Heart left ventricle (tissue), 16 donors: ENCODE results near the gene FURIN. TPM values are rescaled to one million over a fixed set of nuclear protein-coding genes. Genes with fewer than 3 reads are reported as not detected.

Experiments used
- ATAC-seq, 4 donors: fragments of 200-7000 bp; cut with Tn5 transposase; one replicate each; pipeline ENCODE4 v1.9.1; 2020 to 2022; ENCODE audit warnings: moderate library complexity in 4 of 4, mild to moderate bottlenecking in 3 of 4, moderate number of reproducible peaks in 1 of 4
- DNase-seq, 5 donors: peaks; one replicate each; pipeline ENCODE4 v3.0.0-alpha.2; 2020
- H3K27ac ChIP-seq, 12 donors: fragments of 200-600 bp; sonication (generic) in 4 of 12; one replicate each; pipeline versions ENCODE4 v1.5.0 to v1.8.0; 2016 to 2022; ENCODE audit warnings: mild to moderate bottlenecking in 2 of 12
- H3K27me3 ChIP-seq, 9 donors: fragments of 200-600 bp; sonication (generic) in 2 of 9; one replicate each; pipeline versions ENCODE4 v1.5.1 to v1.8.0; 2016 to 2022; ENCODE audit warnings: mild to moderate bottlenecking in 3 of 9
- H3K36me3 ChIP-seq, 9 donors: fragments of 200-600 bp; sonication (generic) in 2 of 9; one replicate each; pipeline versions ENCODE4 v1.5.0 to v1.8.0; 2018 to 2022; ENCODE audit warnings: mild to moderate bottlenecking in 2 of 9
- H3K4me1 ChIP-seq, 12 donors: fragments of 200-600 bp; sonication (generic) in 4 of 12; one replicate each; pipeline versions ENCODE4 v1.5.0 to v1.8.0; 2016 to 2022; ENCODE audit warnings: mild to moderate bottlenecking in 3 of 12
- H3K4me3 ChIP-seq, 12 donors: fragments of 200-600 bp; sonication (generic) in 4 of 12; one replicate each; pipeline versions ENCODE4 v1.5.0 to v1.8.0; 2017 to 2022; ENCODE audit warnings: mild to moderate bottlenecking in 9 of 12, moderate library complexity in 4 of 12
- H3K9me3 ChIP-seq, 12 donors: fragments of 200-600 bp; sonication (generic) in 4 of 12; one replicate each; pipeline versions ENCODE4 v1.5.0 to v1.8.0; 2016 to 2022; ENCODE audit warnings: mild to moderate bottlenecking in 1 of 12
- CTCF ChIP-seq, 12 donors: fragments of 200-600 bp; sonication (generic) in 4 of 12; IDR thresholded peaks; one replicate each; pipeline versions ENCODE4 v1.5.0 to v1.8.0; 2018 to 2022; ENCODE audit warnings: antibody characterized with exemption in 12 of 12, mild to moderate bottlenecking in 5 of 12
- POLR2A ChIP-seq, 2 donors: fragments of 450-650 bp; IDR thresholded peaks; one replicate each; pipeline ENCODE4 v1.6.1; 2017; ENCODE audit warnings: antibody characterized with exemption in 2 of 2, mild to moderate bottlenecking in 2 of 2, moderate library complexity in 2 of 2
- WGBS, 4 donors: extraction: QIAGEN DNeasy Blood & Tissue Kit in 2 of 4; methylation state at CpG; one replicate each; pipeline versions ENCODE4 v1.1.5 to v1.1.7; 2013 to 2018; 5-methylcytosine and 5-hydroxymethylcytosine counted together
- intact Hi-C, 10 donors: fragments of 100-400 bp; cut with DNase I; formaldehyde crosslinking; loops; one replicate each; pipeline versions ENCODE4 v1.11.1 to v1.14.2; 2022
- polyA plus RNA-seq, 2 donors: library from polyadenylated mRNA; stranded (reverse); fragments of 200-250 nt; gene quantifications; one replicate each; pipeline ENCODE4 v1.2.3, GENCODE V29; 2013
- total RNA-seq, 9 donors: library from RNA; depleted of rRNA in 2 of 9; stranded (reverse); fragments of >200 nt in 2 of 9; fragmentation: NEBNext Ultra II Directional in 3 of 9; extraction: Animal tissue kit (Norgen Biotek cat#: 25700) in 3 of 9; gene quantifications; one replicate each; pipeline versions ENCODE4 v1.1.0 to v1.2.4, GENCODE V29; 2016 to 2023
- donor health status: ischemic (EF 13 %, LVEDD 7.1; RV severe dilation, severe dysfunction).
- donor health status: healthy with polysubstance abuse.
- donor health status: DM: no; HTN: yes; CAD: no.
- donor health status: DM: no; HTN: no; CAD: no.
- donor health status: ischemic (EF 25% LVEDD 6.9; RV normal size, moderate dysfunction).
- donor health status: ischemic (EF 25% LVEDD 5.7; RV mildly dilated, moderate dysfunction).
- donor health status: healthy.
- donor health status: DM: yes; HTN: yes; CAD: no.
- donor health status: ischemic (EF 35%, LVEDD 5.7; RV mildly dilated, moderate dysfunction).
- donor health status: nonischemic (EF 11% LVEDD 7.7; RV severe dilation, severe dysfunction).
- donor health status: DM: yes; HTN: yes; CAD: no.
- donor health status: PGD.
- donor health status: ischemic (EF 29% LVEDD 5.4; RV normal size, mild dysfunction).
- donor health status: nonischemic (EF 23%, LVEDD 6.1; RV moderate dilation, normal function).

FURIN gene
- total and polyA plus RNA-seq, 11 donors = 37.2 to 174 (median 64.8) TPM

- no peak for ATAC-seq
These were observed 13.2 kb upstream of the FURIN start for GRCh38 chr15:90855139-90855538.

GRCh38 chr15:90857337-90857736, 11.1 kb upstream of the FURIN start:
- Histone ChIP-seq H3K9me3 (no peaks in the 10 kb centered on the region), H3K27ac (no peak overlapping the region), H3K36me3 (no peaks in the 10 kb centered on the region), H3K4me1 (peaks cover 0 to 31% (median 4%) of the 10 kb centered on the region in 12 donors), H3K27me3 (no peaks in the 10 kb centered on the region), H3K4me3 (no peak overlapping the region)
- intact Hi-C loops = no loop called here
- ATAC-seq (no peak), DNase-seq (no peak)
- WGBS, 4 donors = 91 to 95% (median 93%) methylated on average over 8 of the region's 8 CpGs
- TF ChIP-seq POLR2A (IDR thresholded peaks at IDR 0.05) (no peak), CTCF (IDR thresholded peaks at IDR 0.05) (no peak)

More at GRCh38 chr15:90855139-90855538, 13.2 kb upstream of the FURIN start:
- Histone ChIP-seq H3K9me3 (no peaks in the 10 kb centered on the region), H3K36me3 (no peaks in the 10 kb centered on the region), H3K27me3 (no peaks in the 10 kb centered on the region), H3K27ac (no peak overlapping the region), H3K4me3 (no peak overlapping the region), H3K4me1 (peaks cover 0 to 33% (median 4%) of the 10 kb centered on the region in 12 donors)
- DNase-seq = no peak
- TF ChIP-seq POLR2A (IDR thresholded peaks at IDR 0.05) = no peak
- TF ChIP-seq CTCF (IDR thresholded peaks at IDR 0.05) = no peak
- intact Hi-C loops = no loop called here
- 87 to 91% (median 90%) methylated on average over 8 to 9 of the region's 9 CpGs for WGBS, 4 donors

GRCh38 chr15:90857883-90858443, 10.4 kb upstream of the FURIN start:
- ATAC-seq (no peak), DNase-seq (no peak)
- Histone ChIP-seq H3K4me1 (peaks cover 0 to 28% (median 5%) of the 10 kb centered on the region in 12 donors), H3K36me3 (no peaks in the 10 kb centered on the region), H3K9me3 (no peaks in the 10 kb centered on the region), H3K27ac (no peak overlapping the region), H3K4me3 (no peak overlapping the region), H3K27me3 (no peaks in the 10 kb centered on the region)
- intact Hi-C loops = no loop called here
- WGBS, 4 donors = 93 to 96% (median 95%) methylated on average over 8 of the region's 8 CpGs
- TF ChIP-seq POLR2A (IDR thresholded peaks at IDR 0.05) = no peak
- no peak for TF ChIP-seq CTCF (IDR thresholded peaks at IDR 0.05)

GRCh38 chr15:90859234-90860131, 8.9 kb upstream of the FURIN start:
- ATAC-seq (peak in 3 of 4 donors; percentile 12 to 44 (median 18)), DNase-seq (no peak)
- Histone ChIP-seq H3K4me3 (no peak overlapping the region), H3K9me3 (no peaks in the 10 kb centered on the region), H3K4me1 (peaks cover 0 to 38% (median 6%) of the 10 kb centered on the region in 12 donors), H3K27me3 (no peaks in the 10 kb centered on the region), H3K27ac (peak overlapping the region in 2 of 12 donors; percentile 13 to 27), H3K36me3 (no peaks in the 10 kb centered on the region)
- WGBS, 4 donors = 56 to 65% (median 61%) methylated on average over 8 to 10 of the region's 10 CpGs
- no peak for TF ChIP-seq POLR2A (IDR thresholded peaks at IDR 0.05)
- intact Hi-C loops = loop anchor here in 2 of 10 donors (5.0 to 10.0 kb wide), 3 partner anchors 37 to 135 kb away; no protein-coding TSS in a partner anchor
